ENCODE data around the gene DAG1. TPM values are rescaled to one million over a fixed set of nuclear protein-coding genes. Genes with fewer than 3 reads are reported as not detected.
A peak's percentile ranks its signal among the peaks of the same experiment; 100 is the strongest.

DAG1 gene
- total RNA-seq, 2 donors from 2014 or later, result 145 to 176 TPM

DNA sequence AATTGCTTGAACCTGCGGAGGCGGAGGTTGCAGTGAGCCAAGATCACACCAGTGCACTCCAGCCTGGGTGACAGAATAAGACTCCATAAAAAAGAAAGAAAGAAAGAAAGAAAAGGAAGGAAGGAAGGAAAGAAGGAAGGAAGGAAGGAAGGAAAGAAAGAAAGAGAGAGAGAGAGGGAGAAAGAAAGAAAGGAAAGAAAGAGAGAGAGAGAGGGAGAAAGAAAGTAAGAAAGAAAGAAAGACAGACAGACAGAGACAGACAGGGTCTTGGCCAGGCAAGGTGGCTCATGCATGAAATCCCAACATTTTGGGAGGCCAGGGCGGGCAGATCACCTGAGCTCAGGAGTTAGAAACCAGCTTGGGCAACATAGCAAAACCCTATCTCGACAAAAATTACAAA is 16.4 kb upstream of the DAG1 start:
- Mint-ChIP-seq H3K36me3 (ENCODE audit: low read depth) (no peaks in the 10 kb centered on the region), H3K4me3 (no peak overlapping the region), H3K4me1 (peaks cover 17% of the 10 kb centered on the region), H3K27ac (no peak overlapping the region), H3K9me3 (no peaks in the 10 kb centered on the region), H3K27me3 (ENCODE audit: insufficient read depth) (no peaks in the 10 kb centered on the region)
- Histone ChIP-seq H3K27ac (ENCODE audit: low read depth, low read length) (no peak overlapping the region), H3K9ac (ENCODE audit: extremely low read depth, low read length, poor library complexity, severe bottlenecking) (no peak overlapping the region), H3K27me3 (ENCODE audit: control insufficient read depth, insufficient read depth, low read length, poor library complexity, severe bottlenecking) (no peaks in the 10 kb centered on the region), H3K36me3 (ENCODE audit: control insufficient read depth, insufficient read depth, low read length) (no peaks in the 10 kb centered on the region), H3K4me3 (ENCODE audit: low read length) (no peak overlapping the region), H3K9me3 (ENCODE audit: control insufficient read depth, low read length) (no peaks in the 10 kb centered on the region), H3K4me1 (ENCODE audit: control insufficient read depth, insufficient read depth, low read length) (peaks cover 5% of the 10 kb centered on the region)
- WGBS, 2 experiments (ENCODE audit: insufficient coverage in 1 of 2, insufficient read length in 1 of 2), result 91 to 94% methylated on average over 4 of the region's 4 CpGs
- DNase-seq, result no peak
- TF ChIP-seq CTCF (conservative IDR thresholded peaks at IDR 0.05), result no peak

DNA sequence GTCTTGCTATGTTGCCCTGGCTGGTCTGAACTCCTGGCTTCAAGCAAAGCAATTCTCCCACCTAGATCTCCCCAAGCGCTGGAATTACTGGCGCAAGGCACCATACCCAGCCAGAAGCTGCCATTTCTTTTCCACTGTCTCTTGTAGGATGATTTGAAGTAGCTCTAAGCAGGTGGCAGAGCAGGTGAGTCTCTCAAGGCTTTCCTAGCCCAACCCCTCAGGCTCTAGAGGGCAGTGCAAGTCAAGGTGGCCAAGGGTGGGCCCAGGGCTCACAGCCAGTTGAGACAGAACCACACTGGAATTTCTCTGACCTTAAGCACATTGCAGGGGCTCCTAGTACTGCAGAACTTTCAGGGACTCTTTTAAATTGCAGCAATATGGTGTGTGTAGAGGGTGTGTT is 15.6 kb upstream of the DAG1 start:
- peaks cover 25% of the 10 kb centered on the region for H3K4me1 Mint-ChIP-seq
- H3K36me3 ChIP-seq (ENCODE audit: control insufficient read depth, insufficient read depth, low read length), result no peaks in the 10 kb centered on the region
- peak; percentile 77 for TF ChIP-seq CTCF (conservative IDR thresholded peaks at IDR 0.05)
- no peak overlapping the region for H3K4me3 Mint-ChIP-seq
- 58 to 80% methylated on average over 2 of the region's 2 CpGs for whole genome bisulfite sequencing, 2 experiments (ENCODE audit: insufficient coverage in 1 of 2, insufficient read length in 1 of 2)
- no peaks in the 10 kb centered on the region for H3K9me3 Mint-ChIP-seq
- H3K9me3 ChIP-seq (ENCODE audit: control insufficient read depth, low read length), result no peaks in the 10 kb centered on the region
- H3K9ac ChIP-seq (ENCODE audit: extremely low read depth, low read length, poor library complexity, severe bottlenecking), result no peak overlapping the region
- no peak overlapping the region for H3K27ac Mint-ChIP-seq
- no peaks in the 10 kb centered on the region for H3K36me3 Mint-ChIP-seq (ENCODE audit: low read depth)
- H3K27ac ChIP-seq (ENCODE audit: low read depth, low read length), result no peak overlapping the region
- H3K4me3 ChIP-seq (ENCODE audit: low read length), result no peak overlapping the region
- H3K27me3 ChIP-seq (ENCODE audit: control insufficient read depth, insufficient read depth, low read length, poor library complexity, severe bottlenecking), result no peaks in the 10 kb centered on the region
- DNase-seq, result peak; percentile 93
- H3K4me1 ChIP-seq (ENCODE audit: control insufficient read depth, insufficient read depth, low read length), result peaks cover 12% of the 10 kb centered on the region
- H3K27me3 Mint-ChIP-seq (ENCODE audit: insufficient read depth), result no peaks in the 10 kb centered on the region

DNA sequence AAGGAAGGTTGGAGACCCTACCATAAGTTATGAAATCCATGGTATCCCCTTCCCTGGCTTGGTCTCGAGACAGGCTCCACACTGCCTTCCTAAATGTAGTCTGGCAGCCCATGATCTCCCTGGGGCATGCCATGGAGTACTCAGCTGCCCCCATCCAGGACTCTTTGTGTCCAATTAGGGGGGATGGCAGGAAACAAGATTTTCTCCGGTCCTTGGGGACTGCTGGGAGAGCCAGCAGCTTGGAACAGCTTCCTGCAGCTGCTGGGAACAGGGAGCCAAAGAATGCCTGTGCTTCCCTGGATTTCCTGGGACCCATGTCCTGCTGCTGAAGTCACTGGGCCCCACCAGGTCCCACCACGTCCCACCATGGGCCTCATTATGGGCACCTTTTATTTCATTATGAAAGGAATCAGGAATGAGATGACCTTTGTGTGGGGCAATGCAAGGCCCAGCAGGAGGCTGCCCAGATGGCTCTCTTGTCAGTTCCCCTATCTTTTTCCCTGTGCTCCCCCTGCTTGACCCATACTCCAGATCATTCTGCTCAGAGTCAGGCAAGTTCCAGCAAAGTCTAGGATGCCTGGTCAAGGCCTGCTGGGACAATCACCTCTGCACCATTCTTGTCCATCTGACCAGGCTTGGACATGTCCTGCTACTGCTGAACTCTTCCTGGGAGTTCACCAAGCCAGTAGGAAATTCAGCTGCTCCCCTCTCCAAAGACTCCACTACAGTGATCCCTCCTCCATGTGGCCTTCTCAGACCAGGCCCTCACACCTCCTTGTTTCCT is 15.0 kb upstream of the DAG1 start:
- Histone ChIP-seq H3K36me3 (ENCODE audit: control insufficient read depth, insufficient read depth, low read length) (no peaks in the 10 kb centered on the region), H3K9me3 (ENCODE audit: control insufficient read depth, low read length) (no peaks in the 10 kb centered on the region), H3K27me3 (ENCODE audit: control insufficient read depth, insufficient read depth, low read length, poor library complexity, severe bottlenecking) (no peaks in the 10 kb centered on the region), H3K27ac (ENCODE audit: low read depth, low read length) (no peak overlapping the region), H3K4me1 (ENCODE audit: control insufficient read depth, insufficient read depth, low read length) (peaks cover 14% of the 10 kb centered on the region), H3K9ac (ENCODE audit: extremely low read depth, low read length, poor library complexity, severe bottlenecking) (no peak overlapping the region), H3K4me3 (ENCODE audit: low read length) (no peak overlapping the region)
- DNase-seq, result peak; percentile 52
- Mint-ChIP-seq H3K27me3 (ENCODE audit: insufficient read depth) (no peaks in the 10 kb centered on the region), H3K4me1 (peaks cover 31% of the 10 kb centered on the region), H3K27ac (peak overlapping the region; percentile 33), H3K36me3 (ENCODE audit: low read depth) (no peaks in the 10 kb centered on the region), H3K4me3 (no peak overlapping the region), H3K9me3 (no peaks in the 10 kb centered on the region)
- no peak for TF ChIP-seq CTCF (conservative IDR thresholded peaks at IDR 0.05)
- 70 to 84% methylated on average over 2 to 3 of the region's 3 CpGs for WGBS, 2 experiments (ENCODE audit: insufficient coverage in 1 of 2, insufficient read length in 1 of 2)
